Nephron progenitor cell (in vitro differentiated cells): ENCODE results near the gene FARP2.
A peak's percentile ranks its signal among the peaks of the same experiment; 100 is the strongest.
"Not testable (repeated sequence)": the region's sequence is repeated elsewhere in the genome, so short reads cannot be mapped to it uniquely, and the experiment has no call there.

Experiments used
- DNase-seq: peaks from one replicate; pipeline ENCODE4 v3.0.0; 2021
- H3K27ac Mint-ChIP-seq: 2 replicates; pipeline ENCODE4 v1.8.0; 2021; ENCODE audit warnings: mild to moderate bottlenecking, moderate library complexity, mixed read lengths
- H3K27me3 Mint-ChIP-seq: 2 replicates; pipeline ENCODE4 v1.8.0; 2021; ENCODE audit warnings: mild to moderate bottlenecking, low read depth, mixed read lengths; ENCODE audit not compliant: poor library complexity
- H3K36me3 Mint-ChIP-seq: 2 replicates; pipeline ENCODE4 v1.8.0; 2021; ENCODE audit warnings: low read depth, mixed read lengths
- H3K4me1 Mint-ChIP-seq: 2 replicates; pipeline ENCODE4 v1.8.0; 2021; ENCODE audit warnings: mixed read lengths
- H3K4me3 Mint-ChIP-seq: 2 replicates; pipeline ENCODE4 v1.8.0; 2021; ENCODE audit warnings: mild to moderate bottlenecking, moderate library complexity, mixed read lengths
- H3K9me3 Mint-ChIP-seq: 2 replicates; pipeline ENCODE4 v1.8.0; 2021; ENCODE audit warnings: mild to moderate bottlenecking, moderate library complexity, mixed read lengths
- TF ChIP-seq, protein P1 (sequence below): fragments of 200-600 bp; sonication (generic); IDR thresholded peaks from 2 replicates; pipeline ENCODE4 v1.5.0; 2021; ENCODE audit warnings: antibody characterized with exemption

FARP2 gene

DNA sequence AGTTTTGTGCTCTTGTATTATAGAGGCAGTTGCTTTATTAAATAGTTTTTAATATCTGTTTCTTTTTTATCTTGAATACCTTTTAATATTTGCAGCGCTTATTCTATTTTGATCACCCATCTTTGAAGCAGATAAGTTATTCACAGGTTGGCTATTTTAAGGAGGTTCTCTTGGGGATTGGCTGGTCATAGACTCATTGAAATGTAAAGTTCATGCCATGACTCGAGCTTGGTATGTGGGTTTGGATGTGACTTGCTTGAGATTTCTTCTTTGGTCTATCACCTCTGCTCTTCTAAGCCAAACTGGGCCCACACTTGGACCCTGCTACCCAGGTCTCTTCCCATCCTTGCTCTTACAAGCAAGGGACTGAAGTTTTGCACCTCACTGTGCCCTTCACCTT is 33.6 kb downstream of the FARP2 start:
- no peaks in the 10 kb centered on the region for H3K4me1 Mint-ChIP-seq
- no peak overlapping the region for H3K4me3 Mint-ChIP-seq
- H3K9me3 Mint-ChIP-seq, result peaks cover 6% of the 10 kb centered on the region
- TF ChIP-seq, protein P1, sequence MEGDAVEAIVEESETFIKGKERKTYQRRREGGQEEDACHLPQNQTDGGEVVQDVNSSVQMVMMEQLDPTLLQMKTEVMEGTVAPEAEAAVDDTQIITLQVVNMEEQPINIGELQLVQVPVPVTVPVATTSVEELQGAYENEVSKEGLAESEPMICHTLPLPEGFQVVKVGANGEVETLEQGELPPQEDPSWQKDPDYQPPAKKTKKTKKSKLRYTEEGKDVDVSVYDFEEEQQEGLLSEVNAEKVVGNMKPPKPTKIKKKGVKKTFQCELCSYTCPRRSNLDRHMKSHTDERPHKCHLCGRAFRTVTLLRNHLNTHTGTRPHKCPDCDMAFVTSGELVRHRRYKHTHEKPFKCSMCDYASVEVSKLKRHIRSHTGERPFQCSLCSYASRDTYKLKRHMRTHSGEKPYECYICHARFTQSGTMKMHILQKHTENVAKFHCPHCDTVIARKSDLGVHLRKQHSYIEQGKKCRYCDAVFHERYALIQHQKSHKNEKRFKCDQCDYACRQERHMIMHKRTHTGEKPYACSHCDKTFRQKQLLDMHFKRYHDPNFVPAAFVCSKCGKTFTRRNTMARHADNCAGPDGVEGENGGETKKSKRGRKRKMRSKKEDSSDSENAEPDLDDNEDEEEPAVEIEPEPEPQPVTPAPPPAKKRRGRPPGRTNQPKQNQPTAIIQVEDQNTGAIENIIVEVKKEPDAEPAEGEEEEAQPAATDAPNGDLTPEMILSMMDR, result no peak
- no peak for DNase-seq
- no peak overlapping the region for H3K27ac Mint-ChIP-seq
- peaks cover 45% of the 10 kb centered on the region for H3K36me3 Mint-ChIP-seq
- no peaks in the 10 kb centered on the region for H3K27me3 Mint-ChIP-seq

DNA sequence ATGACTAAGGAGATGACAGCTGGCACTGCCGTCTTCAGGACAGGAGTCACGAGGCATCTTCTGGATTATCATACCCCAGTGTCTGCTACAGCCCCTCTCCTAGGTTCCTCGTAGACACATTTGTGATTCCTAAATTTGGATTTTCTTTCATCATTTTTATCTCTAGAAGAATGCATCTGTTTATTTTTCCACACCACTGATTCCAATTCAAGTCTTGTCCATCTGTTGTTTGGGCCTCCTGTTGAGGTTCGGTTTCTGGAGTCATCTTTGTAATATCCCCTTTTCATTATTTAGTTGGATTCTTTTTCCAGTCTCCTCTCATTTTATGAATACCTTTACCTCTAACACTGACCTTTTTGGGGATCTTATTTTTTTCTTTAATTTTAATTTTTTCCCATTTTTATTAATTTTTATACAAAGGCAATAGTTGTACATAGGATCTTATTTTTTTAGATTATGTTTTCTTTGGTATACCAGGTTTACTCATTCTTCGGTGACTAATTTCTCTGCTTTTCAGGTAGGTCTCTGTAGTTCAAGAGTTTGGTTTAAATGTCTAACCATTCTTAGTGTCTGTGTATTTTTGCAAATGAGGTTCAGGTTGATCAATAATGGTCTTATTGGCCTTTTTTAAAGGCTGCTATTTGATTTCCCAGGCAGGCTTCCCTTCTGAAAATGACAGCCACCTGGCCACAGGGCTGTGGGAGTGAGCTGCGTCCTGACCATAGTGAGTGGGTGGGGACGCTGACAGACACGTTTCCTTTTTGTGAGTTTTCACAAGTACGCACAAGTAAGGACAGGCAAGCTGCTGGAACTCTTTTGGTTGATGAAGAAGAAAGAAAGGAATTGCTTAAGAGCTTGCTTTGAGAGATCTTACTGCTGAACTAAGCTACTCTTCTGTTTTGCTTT is 34.5 kb downstream of the FARP2 start:
- Mint-ChIP-seq H3K4me3 (no peak overlapping the region), H3K27me3 (no peaks in the 10 kb centered on the region), H3K4me1 (no peaks in the 10 kb centered on the region), H3K36me3 (peaks cover 50% of the 10 kb centered on the region), H3K9me3 (peaks cover 6% of the 10 kb centered on the region), H3K27ac (no peak overlapping the region)
- TF ChIP-seq, protein P1, result no peak
- no peak for DNase-seq

DNA sequence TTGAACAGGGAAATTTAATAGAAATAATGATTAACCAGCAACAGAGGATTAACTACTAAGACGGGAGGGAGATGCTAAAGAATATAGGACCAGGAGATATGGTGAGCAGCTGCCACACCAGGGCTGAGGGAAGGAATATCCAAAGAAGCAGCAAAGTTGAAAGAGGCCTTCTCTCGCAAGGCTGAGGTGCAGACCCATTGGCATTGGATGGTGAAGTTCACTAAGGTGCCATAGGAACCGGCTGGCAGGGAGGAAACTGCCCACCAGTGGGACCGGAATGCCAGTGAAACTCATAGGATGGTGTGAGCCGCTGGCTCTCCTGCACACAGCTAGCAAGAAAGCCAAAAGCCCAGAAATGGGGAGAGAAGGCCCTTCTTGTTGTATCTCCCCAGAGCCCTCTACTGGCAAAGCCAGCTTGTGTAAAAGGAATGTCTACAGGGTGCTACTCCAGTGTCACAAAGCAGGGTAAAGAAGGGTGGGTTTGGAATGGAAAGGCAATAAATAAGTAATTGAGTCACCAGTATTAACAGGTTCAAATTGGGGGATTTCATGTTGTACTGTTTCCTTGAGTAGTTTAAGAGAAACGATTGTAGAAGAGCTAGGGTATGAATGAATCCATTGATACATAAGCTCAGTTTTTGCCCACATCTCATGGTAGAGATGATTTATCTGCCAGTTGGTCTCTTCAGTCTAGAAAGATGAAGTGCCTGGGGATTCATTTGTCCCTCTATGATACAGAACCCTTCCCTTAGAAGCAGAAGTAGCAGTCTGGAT is 36.0 kb downstream of the FARP2 start:
- no peaks in the 10 kb centered on the region for H3K4me1 Mint-ChIP-seq
- TF ChIP-seq, protein P1, result no peak

DNA sequence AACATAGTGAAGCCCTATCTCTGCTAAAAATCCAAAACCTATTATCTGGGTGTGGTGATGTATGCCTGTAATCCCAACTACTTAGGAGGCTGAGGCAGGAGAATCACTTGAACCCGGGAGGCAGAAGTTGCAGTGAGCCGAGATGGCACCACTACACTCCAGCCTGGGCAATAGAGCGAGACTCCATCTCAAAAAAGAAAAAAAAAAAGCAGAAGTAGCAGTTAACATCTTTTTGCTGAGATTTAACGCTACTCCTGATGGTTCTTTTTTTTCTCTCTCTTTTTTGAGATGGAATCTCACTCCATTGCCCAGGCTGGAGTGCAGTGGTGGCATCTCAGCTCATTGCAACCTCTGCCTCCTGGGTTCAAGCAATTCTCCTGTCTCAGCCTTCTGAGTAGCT is 36.7 kb downstream of the FARP2 start:
- not testable (repeated sequence) for H3K4me3 Mint-ChIP-seq, H3K9me3 Mint-ChIP-seq, H3K27me3 Mint-ChIP-seq, DNase-seq, H3K4me1 Mint-ChIP-seq, H3K27ac Mint-ChIP-seq
- peaks cover 47% of the 10 kb centered on the region for H3K36me3 Mint-ChIP-seq

More for the DNA sequence above, 36.0 kb downstream of the FARP2 start:
- Mint-ChIP-seq H3K9me3 (peaks cover 6% of the 10 kb centered on the region), H3K27ac (no peak overlapping the region), H3K4me3 (no peak overlapping the region), H3K36me3 (peaks cover 45% of the 10 kb centered on the region), H3K27me3 (no peaks in the 10 kb centered on the region)
- no peak for DNase-seq

DNA sequence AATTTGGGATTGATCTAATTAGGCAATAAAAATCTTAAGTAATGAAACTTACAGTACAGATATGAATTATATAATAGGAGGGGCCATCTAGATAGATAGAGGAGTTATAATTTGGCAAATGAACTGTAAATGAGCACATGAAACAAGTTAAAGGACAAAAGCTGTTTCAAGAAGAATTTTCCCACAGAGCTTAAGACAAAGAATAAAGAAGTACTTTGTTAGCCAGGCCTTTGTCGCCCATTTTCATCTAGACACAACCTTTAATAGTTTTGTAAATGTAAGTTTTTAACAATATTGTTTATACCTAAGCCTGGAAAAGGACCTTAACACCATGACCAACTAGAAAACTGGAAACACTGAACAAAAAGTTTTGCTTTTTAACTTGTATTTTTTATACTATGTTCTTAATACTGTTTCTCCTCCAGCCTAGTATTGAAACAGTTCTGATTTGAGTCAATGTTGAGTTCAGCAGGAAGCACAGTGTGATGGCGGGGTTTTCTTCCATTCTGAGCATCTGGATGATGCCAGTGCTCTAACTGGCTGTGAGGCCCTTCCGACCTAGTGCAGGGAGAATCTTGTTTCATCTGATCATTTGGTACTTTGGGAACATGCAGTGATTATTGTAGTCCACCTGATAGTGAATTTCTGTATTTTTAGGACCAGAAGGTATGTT is 37.6 kb downstream of the FARP2 start:
- Mint-ChIP-seq H3K4me3 (no peak overlapping the region), H3K27ac (peak overlapping the region; percentile 57), H3K9me3 (no peaks in the 10 kb centered on the region), H3K36me3 (peaks cover 38% of the 10 kb centered on the region), H3K27me3 (no peaks in the 10 kb centered on the region), H3K4me1 (no peaks in the 10 kb centered on the region)
- TF ChIP-seq, protein P1, result no peak
- DNase-seq, result no peak

DNA sequence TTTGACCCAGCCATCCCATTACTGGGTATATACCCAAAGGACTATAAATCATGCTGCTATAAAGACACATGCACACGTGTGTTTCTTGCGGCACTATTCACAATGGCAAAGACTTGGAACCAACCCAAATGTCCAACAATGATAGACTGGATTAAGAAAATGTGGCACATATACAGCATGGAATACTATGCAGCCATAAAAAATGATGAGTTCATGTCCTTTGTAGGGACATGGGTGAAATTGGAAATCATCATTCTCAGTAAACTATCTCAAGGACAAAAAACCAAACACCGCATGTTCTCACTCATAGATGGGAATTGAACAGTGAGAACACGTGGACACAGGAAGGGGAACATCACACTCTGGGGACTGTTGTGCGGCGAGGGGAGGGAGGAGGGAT is 40.7 kb downstream of the FARP2 start:
- H3K27me3 Mint-ChIP-seq, H3K4me1 Mint-ChIP-seq, H3K27ac Mint-ChIP-seq, H3K9me3 Mint-ChIP-seq, H3K4me3 Mint-ChIP-seq, DNase-seq: not testable (repeated sequence)
- peaks cover 23% of the 10 kb centered on the region for H3K36me3 Mint-ChIP-seq
